ENCODE measurements around the gene CH25H.

DNA sequence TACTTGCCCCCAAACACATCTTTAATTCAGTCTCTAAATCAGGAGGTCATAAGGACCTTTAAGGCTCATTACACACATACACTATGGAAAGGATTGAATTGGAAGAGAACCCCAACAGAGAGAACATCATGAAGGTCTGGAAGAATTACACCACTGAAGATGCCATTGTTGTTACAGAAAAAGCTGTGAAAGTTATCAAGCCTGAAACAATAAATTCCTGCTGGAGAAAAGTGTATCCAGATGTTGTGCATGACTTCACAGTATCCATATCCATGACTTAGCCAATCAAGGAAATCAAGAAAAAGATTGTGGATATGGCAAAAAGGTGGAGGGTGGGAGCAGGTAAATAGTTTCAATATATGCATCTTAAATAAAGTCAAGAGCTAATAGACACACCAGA lies 30.7 kb upstream of the CH25H start:
- TF ChIP-seq EZH2 (IDR thresholded peaks at IDR 0.05; ENCODE audit: borderline replicate concordance, control insufficient read depth, low read depth, low read length) (no peak), POLR2AphosphoS5 (IDR thresholded peaks at IDR 0.05; ENCODE audit: low read length) (no peak), TAF1 (IDR thresholded peaks at IDR 0.05; ENCODE audit: borderline replicate concordance, low read depth, low read length) (no peak), CEBPB (IDR thresholded peaks at IDR 0.05; ENCODE audit: borderline replicate concordance in 1 of 2, low read depth in 2 of 2, low read length in 2 of 2) (no peak), NKRF (conservative IDR thresholded peaks at IDR 0.05) (no peak), NBN (IDR thresholded peaks at IDR 0.05) (no peak), MYC (IDR thresholded peaks at IDR 0.05; ENCODE audit: insufficient read depth, insufficient read length, insufficient replicate concordance, low read length, severe bottlenecking) (no peak), NR2C2 (IDR thresholded peaks at IDR 0.05; ENCODE audit: borderline replicate concordance, control insufficient read depth, insufficient read length, low read depth) (no peak)
- TF ChIP-seq, protein P1, sequence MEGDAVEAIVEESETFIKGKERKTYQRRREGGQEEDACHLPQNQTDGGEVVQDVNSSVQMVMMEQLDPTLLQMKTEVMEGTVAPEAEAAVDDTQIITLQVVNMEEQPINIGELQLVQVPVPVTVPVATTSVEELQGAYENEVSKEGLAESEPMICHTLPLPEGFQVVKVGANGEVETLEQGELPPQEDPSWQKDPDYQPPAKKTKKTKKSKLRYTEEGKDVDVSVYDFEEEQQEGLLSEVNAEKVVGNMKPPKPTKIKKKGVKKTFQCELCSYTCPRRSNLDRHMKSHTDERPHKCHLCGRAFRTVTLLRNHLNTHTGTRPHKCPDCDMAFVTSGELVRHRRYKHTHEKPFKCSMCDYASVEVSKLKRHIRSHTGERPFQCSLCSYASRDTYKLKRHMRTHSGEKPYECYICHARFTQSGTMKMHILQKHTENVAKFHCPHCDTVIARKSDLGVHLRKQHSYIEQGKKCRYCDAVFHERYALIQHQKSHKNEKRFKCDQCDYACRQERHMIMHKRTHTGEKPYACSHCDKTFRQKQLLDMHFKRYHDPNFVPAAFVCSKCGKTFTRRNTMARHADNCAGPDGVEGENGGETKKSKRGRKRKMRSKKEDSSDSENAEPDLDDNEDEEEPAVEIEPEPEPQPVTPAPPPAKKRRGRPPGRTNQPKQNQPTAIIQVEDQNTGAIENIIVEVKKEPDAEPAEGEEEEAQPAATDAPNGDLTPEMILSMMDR (IDR thresholded peaks at IDR 0.05 in 2 of 3, conservative IDR thresholded peaks at IDR 0.05 in 1 of 3; ENCODE audit: control insufficient read depth in 2 of 3, extremely low read depth in 1 of 3, insufficient read depth in 1 of 3, low read depth in 3 of 3, low read length in 3 of 3): no peak
